Adrenal gland (tissue), 12 donors: ENCODE measurements around the gene CCL17. TPM values are rescaled to one million over a fixed set of nuclear protein-coding genes. Genes with fewer than 3 reads are reported as not detected.
"Not testable (repeated sequence)": the region's sequence is repeated elsewhere in the genome, so short reads cannot be mapped to it uniquely, and the experiment has no call there.

Experiments
- DNase-seq, 7 donors: peaks; one replicate each; pipeline ENCODE4 v3.0.0-alpha.2; 2019 to 2020
- H3K27ac ChIP-seq, 5 donors: fragments of 200-600 bp; sonication (generic) in 4 of 5; 1 replicate in 3 of 5; 2 replicates in 2 of 5; pipeline versions ENCODE4 v1.5.1 to v1.8.0; 2016 to 2020; ENCODE audit warnings: mild to moderate bottlenecking in 1 of 5
- H3K27me3 ChIP-seq: fragments of 200-600 bp; 2 replicates; pipeline ENCODE4 v1.8.0; 2021
- H3K36me3 ChIP-seq, 2 donors: fragments of 200-600 bp; replicated peaks in 1 of 2; 1 replicate in 1 of 2; 2 replicates in 1 of 2; pipeline versions ENCODE4 v1.5.1 to v1.8.0; 2018 to 2022
- H3K4me1 ChIP-seq, 2 donors: fragments of 200-600 bp; replicated peaks in 1 of 2; 1 replicate in 1 of 2; 2 replicates in 1 of 2; pipeline versions ENCODE4 v1.5.1 to v1.8.0; 2018 to 2021
- H3K4me3 ChIP-seq, 4 donors: fragments of 200-600 bp; sonication (generic) in 3 of 4; one replicate each; pipeline ENCODE4 v1.5.1; 2016 to 2018
- H3K9me3 ChIP-seq, 3 donors: fragments of 200-600 bp; sonication (generic) in 1 of 3; replicated peaks in 1 of 3; 1 replicate in 2 of 3; 2 replicates in 1 of 3; pipeline versions ENCODE4 v1.5.1 to v1.8.0; 2016 to 2021
- POLR2A ChIP-seq, 2 donors: fragments of 450-650 bp; IDR thresholded peaks; one replicate each; pipeline ENCODE4 v1.6.1; 2017; ENCODE audit warnings: antibody characterized with exemption in 2 of 2, mild to moderate bottlenecking in 2 of 2, moderate library complexity in 1 of 2
- WGBS, 4 donors: extraction: QIAGEN DNeasy Blood & Tissue Kit in 2 of 4; methylation state at CpG; one replicate each; pipeline versions ENCODE4 v1.1.5 to v1.1.7; 2013 to 2017; 5-methylcytosine and 5-hydroxymethylcytosine counted together
- intact Hi-C, 2 donors: fragments of 100-400 bp; cut with DNase I; formaldehyde crosslinking; loops; one replicate each; pipeline versions ENCODE4 v1.14.1 to v1.15.0; 2022 to 2023
- polyA plus RNA-seq, 3 donors: library from polyadenylated mRNA; stranded (reverse); fragments of 200-250 nt in 2 of 3; fragments of 350-450 nt in 1 of 3; fragmentation: Illumina TruSeq in 1 of 3; extraction: RNeasy Lipid Tissue Mini Kit (QIAGEN cat#74804) in 1 of 3; gene quantifications; one replicate each; pipeline ENCODE4 v1.2.3, GENCODE V29; 2013 to 2014
- total RNA-seq, 9 donors: library from RNA; depleted of rRNA in 4 of 9; stranded (reverse); fragments of >200 nt in 4 of 9; fragments of 120-200 nt in 1 of 9; fragmentation: NEBNext Ultra II Directional in 1 of 9; extraction: Animal tissue kit (Norgen Biotek cat#: 25700) in 1 of 9; gene quantifications; one replicate each; pipeline versions ENCODE4 v1.1.0 to v1.2.4, GENCODE V29; 2013 to 2023
- TF ChIP-seq, protein P1 (sequence below), 6 experiments: fragments of 450-650 bp in 4 of 6; fragments of 200-600 bp in 2 of 6; sonication (generic) in 1 of 6; IDR thresholded peaks; 1 replicate in 5 of 6; 2 replicates in 1 of 6; pipeline versions ENCODE4 v1.5.1 to v1.8.0; 2016 to 2021; ENCODE audit warnings: antibody characterized with exemption in 6 of 6, mild to moderate bottlenecking in 2 of 6, moderate library complexity in 1 of 6
- donor health status: healthy with polysubstance abuse.
- donor health status: Bipolar disorder and iron deficiency.
- donor health status: DM: yes; HTN: yes; CAD: no.
- donor health status: DM: no; HTN: no; CAD: no.
- donor health status: DM: no; HTN: no; CAD: no.
- donor health status: DM: yes; HTN: yes; CAD: no.

The CCL17 gene
- total and polyA plus RNA-seq, 12 donors: not detected

DNA sequence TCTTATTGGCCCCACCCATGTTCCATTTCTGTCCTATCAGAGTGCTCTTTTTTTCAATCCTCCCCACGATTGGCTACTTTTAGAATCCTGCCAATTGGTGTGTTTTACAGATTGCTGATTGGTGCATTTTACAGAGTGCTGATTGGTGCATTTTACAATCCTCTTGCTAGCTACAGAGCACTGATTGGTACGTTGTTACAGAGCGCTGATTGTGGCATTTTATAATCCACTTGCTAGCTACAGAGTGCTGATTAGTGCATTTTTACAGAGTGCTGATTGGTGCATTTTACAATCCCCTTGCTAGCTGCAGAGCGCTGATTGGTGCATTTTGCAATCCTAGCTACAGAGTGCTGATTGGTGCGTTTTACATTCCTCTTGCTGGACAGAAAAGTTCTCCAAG, 9.5 kb upstream of the CCL17 start:
- no peak for DNase-seq
- no peak for TF ChIP-seq POLR2A (IDR thresholded peaks at IDR 0.05)
- TF ChIP-seq, protein P1, sequence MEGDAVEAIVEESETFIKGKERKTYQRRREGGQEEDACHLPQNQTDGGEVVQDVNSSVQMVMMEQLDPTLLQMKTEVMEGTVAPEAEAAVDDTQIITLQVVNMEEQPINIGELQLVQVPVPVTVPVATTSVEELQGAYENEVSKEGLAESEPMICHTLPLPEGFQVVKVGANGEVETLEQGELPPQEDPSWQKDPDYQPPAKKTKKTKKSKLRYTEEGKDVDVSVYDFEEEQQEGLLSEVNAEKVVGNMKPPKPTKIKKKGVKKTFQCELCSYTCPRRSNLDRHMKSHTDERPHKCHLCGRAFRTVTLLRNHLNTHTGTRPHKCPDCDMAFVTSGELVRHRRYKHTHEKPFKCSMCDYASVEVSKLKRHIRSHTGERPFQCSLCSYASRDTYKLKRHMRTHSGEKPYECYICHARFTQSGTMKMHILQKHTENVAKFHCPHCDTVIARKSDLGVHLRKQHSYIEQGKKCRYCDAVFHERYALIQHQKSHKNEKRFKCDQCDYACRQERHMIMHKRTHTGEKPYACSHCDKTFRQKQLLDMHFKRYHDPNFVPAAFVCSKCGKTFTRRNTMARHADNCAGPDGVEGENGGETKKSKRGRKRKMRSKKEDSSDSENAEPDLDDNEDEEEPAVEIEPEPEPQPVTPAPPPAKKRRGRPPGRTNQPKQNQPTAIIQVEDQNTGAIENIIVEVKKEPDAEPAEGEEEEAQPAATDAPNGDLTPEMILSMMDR (IDR thresholded peaks at IDR 0.05): no peak
- no peaks in the 10 kb centered on the region for H3K9me3 ChIP-seq
- no peaks in the 10 kb centered on the region for H3K27me3 ChIP-seq
- no peaks in the 10 kb centered on the region for H3K36me3 ChIP-seq
- H3K4me1 ChIP-seq: no peaks in the 10 kb centered on the region
- no peak overlapping the region for H3K4me3 ChIP-seq
- intact Hi-C loops: no loop called here
- WGBS, 4 donors: 79 to 82% (median 81%) methylated on average over 5 of the region's 5 CpGs
- no peak overlapping the region for H3K27ac ChIP-seq

DNA sequence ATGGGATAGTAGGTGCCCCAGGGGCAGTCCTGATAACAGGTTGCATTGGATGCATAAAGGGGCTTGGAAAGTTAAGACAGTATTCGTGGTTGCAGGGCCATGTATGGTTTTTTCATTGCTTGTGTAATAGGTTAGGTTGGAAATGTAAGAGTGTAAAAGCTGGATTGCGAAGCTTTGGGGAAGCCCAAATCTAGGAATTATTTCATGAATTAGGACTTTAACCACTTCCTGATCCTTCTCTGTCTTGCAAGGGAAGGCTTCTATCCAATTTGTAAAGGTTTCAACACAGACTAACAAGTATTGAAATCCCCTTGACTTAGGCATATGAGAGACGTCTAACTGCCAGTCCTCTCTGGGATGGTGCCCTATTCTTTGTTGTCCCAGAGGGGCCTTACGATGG, 7.8 kb upstream of the CCL17 start:
- TF ChIP-seq, protein P1 (IDR thresholded peaks at IDR 0.05): no peak
- TF ChIP-seq POLR2A (IDR thresholded peaks at IDR 0.05): no peak
- intact Hi-C loops: no loop called here
- no peak for DNase-seq

DNA sequence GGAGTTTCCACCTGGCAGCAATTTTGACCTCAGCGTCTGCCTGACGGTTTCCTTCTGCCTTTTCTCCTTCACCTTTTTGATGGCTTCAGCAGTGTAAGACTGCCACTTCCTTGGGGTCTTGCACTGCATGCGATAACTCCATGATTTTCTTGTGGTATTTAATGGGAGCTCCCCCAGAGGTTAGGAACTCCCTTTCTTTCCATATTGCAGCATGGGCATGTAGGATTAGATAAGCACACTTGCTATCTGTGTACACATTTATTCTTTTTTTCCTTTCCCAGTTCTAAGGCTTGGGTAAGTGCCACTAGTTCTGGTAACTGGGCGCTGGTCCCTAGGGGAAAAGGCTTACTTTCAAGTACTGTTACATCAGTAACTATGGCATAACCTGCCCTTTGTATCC, 7.1 kb upstream of the CCL17 start:
- DNase-seq, H3K27ac ChIP-seq, H3K4me1 ChIP-seq, H3K36me3 ChIP-seq, H3K4me3 ChIP-seq, intact Hi-C loops, H3K27me3 ChIP-seq, H3K9me3 ChIP-seq: not testable (repeated sequence)
- 80 to 97% (median 89%) methylated on average over 4 of the region's 4 CpGs for WGBS, 4 donors

More for the DNA sequence above, 7.8 kb upstream of the CCL17 start:
- Histone ChIP-seq H3K27ac (no peak overlapping the region), H3K4me1 (no peaks in the 10 kb centered on the region), H3K9me3 (no peaks in the 10 kb centered on the region), H3K36me3 (no peaks in the 10 kb centered on the region), H3K4me3 (no peak overlapping the region), H3K27me3 (no peaks in the 10 kb centered on the region)
- WGBS, 4 donors: 77 to 86% (median 82%) methylated on average over 4 of the region's 4 CpGs

DNA sequence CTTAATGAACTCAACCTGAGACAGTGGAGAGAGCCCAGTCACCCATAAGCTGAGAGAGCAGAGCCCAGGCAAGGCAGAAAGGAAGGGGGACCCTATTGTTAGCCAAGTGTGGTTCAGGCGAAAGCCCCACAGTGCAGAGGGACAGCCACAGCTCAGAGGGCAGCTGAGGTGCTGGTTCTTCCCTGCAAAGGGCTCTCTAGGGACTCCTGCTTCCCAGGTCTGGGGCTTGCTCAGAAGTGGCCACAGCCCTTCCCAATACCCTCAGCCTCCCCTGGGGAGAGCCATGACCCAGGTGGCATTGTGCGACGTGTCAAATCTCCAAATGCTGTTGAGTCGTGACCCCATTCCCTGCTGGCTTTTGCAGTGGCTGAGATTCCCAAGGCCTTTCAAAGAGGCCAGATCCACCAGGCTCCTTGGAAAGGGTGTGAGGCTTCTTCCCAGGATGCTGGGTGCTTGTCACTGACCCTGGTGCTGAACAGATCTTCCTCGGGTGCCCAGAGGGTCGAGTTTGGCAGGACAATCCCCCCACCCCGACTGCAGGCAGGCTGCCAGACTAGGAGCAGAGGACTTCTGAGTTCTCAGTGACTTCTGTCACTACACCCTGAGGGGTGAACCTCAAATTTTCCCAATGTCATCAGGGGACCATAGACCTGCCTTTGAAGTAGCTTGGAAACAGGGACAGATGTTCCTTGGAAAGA, 2.5 kb upstream of the CCL17 start:
- intact Hi-C loops: no loop called here

More for the DNA sequence above, 2.5 kb upstream of the CCL17 start:
- 20 to 51% (median 42%) methylated on average over 1 to 7 of the region's 7 CpGs for WGBS, 4 donors
- H3K36me3 ChIP-seq: no peaks in the 10 kb centered on the region
- TF ChIP-seq, protein P1 (IDR thresholded peaks at IDR 0.05): no peak
- no peak for TF ChIP-seq POLR2A (IDR thresholded peaks at IDR 0.05)
- no peak for DNase-seq
- H3K27me3 ChIP-seq: no peaks in the 10 kb centered on the region
- H3K27ac ChIP-seq: no peak overlapping the region
- H3K9me3 ChIP-seq: no peaks in the 10 kb centered on the region
- no peaks in the 10 kb centered on the region for H3K4me1 ChIP-seq
- H3K4me3 ChIP-seq: no peak overlapping the region
